Small intestine (tissue), 7 donors: Measurements from ENCODE around the gene ZFP92. TPM values are rescaled to one million over a fixed set of nuclear protein-coding genes. Genes with fewer than 3 reads are reported as not detected.

Source experiments
- DNase-seq, 2 donors: peaks; one replicate each; pipeline versions ENCODE4 v3.0.0 to v3.0.0-alpha.2; 2013
- FAIRE-seq: peaks from 2 replicates; lab custom pipeline; 2012; peaks lifted over from hg19 to GRCh38; lab: Jason Lieb, UNC
- H3K27ac ChIP-seq, 3 donors: one replicate each; pipeline ENCODE4 v1.5.1; 2013; ENCODE audit warnings: low read length in 2 of 3, mild to moderate bottlenecking in 2 of 3, control low read depth in 1 of 3, inconsistent platforms in 1 of 3, low read depth in 1 of 3, moderate library complexity in 1 of 3
- H3K27me3 ChIP-seq, 3 donors: one replicate each; pipeline ENCODE4 v1.6.1; 2013; ENCODE audit warnings: low read length in 3 of 3, inconsistent platforms in 1 of 3; ENCODE audit not compliant: control insufficient read depth in 3 of 3, insufficient read depth in 3 of 3
- H3K36me3 ChIP-seq, 3 donors: one replicate each; pipeline ENCODE4 v1.6.1; 2013; ENCODE audit warnings: low read length in 3 of 3, inconsistent platforms in 1 of 3, low read depth in 1 of 3, mild to moderate bottlenecking in 1 of 3, moderate library complexity in 1 of 3; ENCODE audit not compliant: control insufficient read depth in 3 of 3, insufficient read depth in 2 of 3
- H3K4me1 ChIP-seq, 3 donors: one replicate each; pipeline ENCODE4 v1.6.1; 2013; ENCODE audit warnings: low read length in 2 of 3, inconsistent platforms in 1 of 3, low read depth in 1 of 3, mild to moderate bottlenecking in 1 of 3, moderate library complexity in 1 of 3; ENCODE audit not compliant: control insufficient read depth in 3 of 3, insufficient read depth in 2 of 3
- H3K4me3 ChIP-seq, 3 donors: one replicate each; pipeline ENCODE4 v1.5.1; 2013; ENCODE audit warnings: low read length in 3 of 3, control low read depth in 1 of 3, inconsistent platforms in 1 of 3, low read depth in 1 of 3, mild to moderate bottlenecking in 1 of 3, moderate library complexity in 1 of 3
- H3K9me3 ChIP-seq, 2 donors: one replicate each; pipeline ENCODE4 v1.6.1; 2013; ENCODE audit warnings: low read depth in 1 of 2, low read length in 1 of 2; ENCODE audit not compliant: control insufficient read depth in 2 of 2, insufficient read depth in 1 of 2
- WGBS, 3 donors: extraction: QIAGEN DNeasy Blood & Tissue Kit; methylation state at CpG; one replicate each; pipeline ENCODE4 v1.1.7; 2013; 5-methylcytosine and 5-hydroxymethylcytosine counted together
- polyA plus RNA-seq, 4 donors: library from polyadenylated mRNA; stranded (reverse) in 3 of 4; unstranded in 1 of 4; fragments of 200-250 nt in 3 of 4; fragments of 120-200 nt in 1 of 4; gene quantifications; one replicate each; pipeline versions ENCODE4 v1.2.1 to v1.2.3, GENCODE V29; 2013
- donor health status: healthy with polysubstance abuse.
- donor health status: control.
- donor health status: control.
- donor health status: Bipolar disorder and iron deficiency.
- donor health status: healthy.

The ZFP92 gene
- polyA plus RNA-seq, 4 donors: 0.27 to 3.8 (median 0.42) TPM; not detected in 1

DNA sequence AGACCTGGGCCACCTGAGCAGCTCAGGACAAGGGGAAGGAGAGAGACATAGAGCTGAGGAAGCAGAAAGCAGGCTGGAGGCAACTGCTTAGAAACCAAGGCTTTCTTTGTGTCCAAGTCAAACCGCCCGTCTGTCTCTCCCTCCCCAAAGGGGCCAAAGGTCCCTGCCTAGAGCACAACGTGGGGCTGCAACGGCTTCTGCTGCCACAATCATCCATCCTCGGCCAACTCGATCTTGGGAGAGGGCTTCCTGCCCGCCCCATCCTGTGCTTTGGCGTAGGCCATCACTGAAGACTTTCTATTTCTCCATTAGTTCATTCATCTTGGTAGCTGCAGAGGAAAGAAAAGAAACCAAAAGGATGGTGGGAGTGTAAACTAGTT lies 36.3 kb downstream of the ZFP92 start:
- no peaks in the 10 kb centered on the region for H3K27me3 ChIP-seq
- peaks cover 0 to 17% (median 5%) of the 10 kb centered on the region in 3 donors for H3K36me3 ChIP-seq
- no peaks in the 10 kb centered on the region for H3K9me3 ChIP-seq
- no peak overlapping the region for H3K4me3 ChIP-seq
- H3K27ac ChIP-seq: no peak overlapping the region
- FAIRE-seq (no peak), DNase-seq (no peak)
- no peaks in the 10 kb centered on the region for H3K4me1 ChIP-seq
- 58 to 74% (median 68%) methylated on average over 8 of the region's 8 CpGs for WGBS, 3 donors

GRCh38 chrX:153448556-153449367 lies 37.5 kb downstream of the ZFP92 start:
- WGBS, 3 donors: 88 to 96% (median 95%) methylated on average over 14 to 21 of the region's 21 CpGs
- Histone ChIP-seq H3K4me3 (no peak overlapping the region), H3K27me3 (no peaks in the 10 kb centered on the region), H3K27ac (no peak overlapping the region), H3K9me3 (no peaks in the 10 kb centered on the region), H3K4me1 (no peaks in the 10 kb centered on the region), H3K36me3 (peaks cover 0 to 17% (median 5%) of the 10 kb centered on the region in 3 donors)
- FAIRE-seq: no peak
- peak in 1 of 2 donors; percentile 40 for DNase-seq

- H3K27ac ChIP-seq: no peak overlapping the region
- no peaks in the 10 kb centered on the region for H3K9me3 ChIP-seq
- no peak overlapping the region for H3K4me3 ChIP-seq
- WGBS, 3 donors: 79 to 93% (median 92%) methylated on average over 14 to 15 of the region's 15 CpGs
- peaks cover 0 to 23% (median 5%) of the 10 kb centered on the region in 3 donors for H3K36me3 ChIP-seq
- FAIRE-seq (no peak), DNase-seq (no peak)
- no peaks in the 10 kb centered on the region for H3K27me3 ChIP-seq
- H3K4me1 ChIP-seq: no peaks in the 10 kb centered on the region
These were observed 38.3 kb downstream of the ZFP92 start for GRCh38 chrX:153449368-153450113.

DNA sequence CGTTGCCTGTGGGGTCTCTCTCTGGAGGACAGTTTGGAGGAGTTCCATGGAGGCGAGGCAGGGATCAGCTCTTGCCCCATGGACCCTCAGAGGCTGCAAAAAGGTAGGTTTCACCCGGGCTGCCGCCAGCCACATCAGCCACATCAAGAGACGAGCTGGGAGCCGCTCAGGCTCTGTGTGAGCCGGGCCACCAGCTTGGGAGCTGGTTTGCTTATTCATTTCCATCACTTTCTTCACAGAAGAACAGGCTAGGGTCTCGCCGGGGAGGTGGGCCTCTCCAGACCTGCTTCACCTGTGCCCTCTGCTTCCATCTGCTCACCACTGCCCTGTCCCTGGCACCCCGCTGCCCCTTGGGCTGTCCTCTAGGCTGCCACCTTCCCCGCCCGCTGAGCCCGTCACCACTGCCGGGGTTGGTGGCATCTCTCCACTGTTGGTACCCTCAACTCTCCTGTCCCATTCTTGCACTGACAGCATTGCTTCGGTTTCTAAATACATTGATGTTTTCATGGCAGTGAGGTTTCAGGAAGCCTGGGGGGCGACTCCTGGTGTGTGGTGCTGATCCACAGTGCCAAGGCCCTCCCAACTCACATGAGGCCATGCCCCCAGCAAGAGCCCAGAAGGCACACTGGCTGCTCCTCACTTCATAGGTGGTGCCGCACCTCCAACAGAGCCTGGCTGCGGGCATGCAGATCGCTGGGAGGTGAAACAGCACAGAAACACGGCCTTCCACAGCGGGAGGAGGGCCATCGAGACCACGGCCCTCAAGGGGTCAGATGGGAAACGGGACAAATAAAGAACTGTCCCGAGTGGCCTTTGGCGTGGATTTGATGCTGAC lies 39.1 kb downstream of the ZFP92 start:
- Histone ChIP-seq H3K36me3 (peaks cover 0 to 30% (median 5%) of the 10 kb centered on the region in 3 donors), H3K9me3 (no peaks in the 10 kb centered on the region), H3K4me1 (no peaks in the 10 kb centered on the region), H3K27ac (no peak overlapping the region), H3K27me3 (no peaks in the 10 kb centered on the region), H3K4me3 (no peak overlapping the region)
- 87 to 95% (median 95%) methylated on average over 21 to 26 of the region's 26 CpGs for WGBS, 3 donors
- DNase-seq (no peak), FAIRE-seq (no peak)

- no peak for FAIRE-seq
- Histone ChIP-seq H3K27me3 (no peaks in the 10 kb centered on the region), H3K36me3 (peaks cover 0 to 33% (median 5%) of the 10 kb centered on the region in 3 donors), H3K27ac (no peak overlapping the region), H3K9me3 (no peaks in the 10 kb centered on the region), H3K4me3 (no peak overlapping the region), H3K4me1 (no peaks in the 10 kb centered on the region)
- WGBS, 3 donors: 88 to 97% (median 88%) methylated on average over 7 to 8 of the region's 8 CpGs
- DNase-seq: no peak
These were observed 39.6 kb downstream of the ZFP92 start for GRCh38 chrX:153450949-153451277.

GRCh38 chrX:153454901-153455550 lies 43.8 kb downstream of the ZFP92 start:
- H3K4me1 ChIP-seq: no peaks in the 10 kb centered on the region
- DNase-seq: no peak
- no peak for FAIRE-seq
- no peaks in the 10 kb centered on the region for H3K27me3 ChIP-seq
- no peaks in the 10 kb centered on the region for H3K9me3 ChIP-seq
- WGBS, 3 donors: 90 to 96% (median 96%) methylated on average over 15 to 16 of the region's 16 CpGs
- H3K4me3 ChIP-seq: no peak overlapping the region
- no peak overlapping the region for H3K27ac ChIP-seq
- peaks cover 0 to 41% (median 2%) of the 10 kb centered on the region in 3 donors for H3K36me3 ChIP-seq

- H3K9me3 ChIP-seq: no peaks in the 10 kb centered on the region
- no peaks in the 10 kb centered on the region for H3K4me1 ChIP-seq
These were observed 44.3 kb downstream of the ZFP92 start for GRCh38 chrX:153455571-153455970.

More at GRCh38 chrX:153455571-153455970, 44.3 kb downstream of the ZFP92 start:
- DNase-seq: no peak
- no peak for FAIRE-seq
- Histone ChIP-seq H3K36me3 (peaks cover 0 to 44% (median 2%) of the 10 kb centered on the region in 3 donors), H3K4me3 (no peak overlapping the region), H3K27ac (no peak overlapping the region), H3K27me3 (no peaks in the 10 kb centered on the region)
- 88 to 92% (median 89%) methylated on average over 16 of the region's 16 CpGs for WGBS, 3 donors
